K562 (cell line): ENCODE data around the gene CHAMP1. TPM values are rescaled to one million over a fixed set of nuclear protein-coding genes. Genes with fewer than 3 reads are reported as not detected.

ENCODE experiments used
- BRD4 ChIP-seq: fragments of 200-600 bp; sonication (generic); IDR thresholded peaks from 2 replicates; pipeline ENCODE4 v1.6.1; 2017; ENCODE audit warnings: inconsistent platforms
- CREB3L1 ChIP-seq: fragments of 450-650 bp; IDR thresholded peaks from 2 replicates; pipeline ENCODE4 v1.6.1; 2014; ENCODE audit warnings: low read depth, mild to moderate bottlenecking, moderate library complexity, borderline replicate concordance
- CTBP1 ChIP-seq: fragments of 450-650 bp; IDR thresholded peaks from 2 replicates; pipeline ENCODE4 v1.6.1; 2016; ENCODE audit warnings: borderline replicate concordance
- JUN ChIP-seq, 2 experiments: sonication (generic) in 1 of 2; formaldehyde crosslinking in 1 of 2; IDR thresholded peaks; 2 replicates each; pipeline versions ENCODE4 v1.6.1 to v1.8.0; 2012 to 2022; ENCODE audit warnings: borderline replicate concordance in 2 of 2, mild to moderate bottlenecking in 2 of 2, improper control_type of control experiment in 1 of 2, low read depth in 1 of 2, low read length in 1 of 2, missing genetic modification reagents in 1 of 2
- MGA ChIP-seq: fragments of 450-650 bp; IDR thresholded peaks from 2 replicates; pipeline ENCODE4 v1.6.1; 2016; ENCODE audit warnings: mild to moderate bottlenecking, moderate library complexity
- MYC ChIP-seq, 2 experiments: fragments of 250-450 bp in 1 of 2; sonication (Bioruptor Pico) in 1 of 2; IDR thresholded peaks; 2 replicates each; pipeline versions ENCODE4 v1.5.1 to v1.6.1; 2012 to 2021; ENCODE audit warnings: low read depth in 2 of 2, borderline replicate concordance in 1 of 2, improper control_type of control experiment in 1 of 2, low read length in 1 of 2, mild to moderate bottlenecking in 1 of 2, moderate library complexity in 1 of 2
- RB1 ChIP-seq: fragments of 450-650 bp; IDR thresholded peaks from 2 replicates; pipeline ENCODE4 v1.6.1; 2017; ENCODE audit warnings: low read depth, mild to moderate bottlenecking
- polyA plus RNA-seq, 8 experiments: library from polyadenylated mRNA; depleted of rRNA in 4 of 8; stranded (reverse) in 5 of 8; unstranded in 3 of 8; fragments of >200 nt; fragmentation: Nextera tagmentation in 2 of 8; fragmentation: Illumina TruSeq in 1 of 8; extraction: Ambion mirVana in 2 of 8; extraction: Trizol in 1 of 8; gene quantifications; 2 replicates each; pipeline versions ENCODE4 v1.2.1 to v1.2.3, GENCODE V29; 2011 to 2014; ENCODE audit warnings: inconsistent platforms in 1 of 8, missing spikeins in 1 of 8
- total RNA-seq, 7 experiments: library from RNA; depleted of rRNA in 6 of 7; stranded (reverse); fragments of >200 nt in 6 of 7; fragmentation: Illumina TruSeq in 2 of 7; extraction: Trizol in 2 of 7; gene quantifications; 2 replicates each; pipeline versions ENCODE4 v1.2.1 to v1.2.3, GENCODE V29; 2011 to 2021; ENCODE audit warnings: low replicate concordance in 1 of 7
- TF ChIP-seq, protein P1 (sequence below): sonication (generic); formaldehyde crosslinking; IDR thresholded peaks from 2 replicates; pipeline ENCODE4 v1.8.0; 2022; ENCODE audit warnings: missing genetic modification reagents, mild to moderate bottlenecking, moderate library complexity, borderline replicate concordance
- TF ChIP-seq, protein P2 (sequence below): fragments of 250-450 bp; sonication (Bioruptor Pico); IDR thresholded peaks from 2 replicates; pipeline ENCODE4 v1.4.0; 2020; ENCODE audit warnings: mild to moderate bottlenecking

Gene CHAMP1
- total and polyA plus RNA-seq, 9 of the 15 experiments (the other 6 are each of a cell fraction or from before 2014, with no cell fraction given), result 0.70 to 40.6 (median 15.3) TPM

- TF ChIP-seq, protein P1, sequence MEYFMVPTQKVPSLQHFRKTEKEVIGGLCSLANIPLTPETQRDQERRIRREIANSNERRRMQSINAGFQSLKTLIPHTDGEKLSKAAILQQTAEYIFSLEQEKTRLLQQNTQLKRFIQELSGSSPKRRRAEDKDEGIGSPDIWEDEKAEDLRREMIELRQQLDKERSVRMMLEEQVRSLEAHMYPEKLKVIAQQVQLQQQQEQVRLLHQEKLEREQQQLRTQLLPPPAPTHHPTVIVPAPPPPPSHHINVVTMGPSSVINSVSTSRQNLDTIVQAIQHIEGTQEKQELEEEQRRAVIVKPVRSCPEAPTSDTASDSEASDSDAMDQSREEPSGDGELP, result peak; percentile 86; the same call in 1 of the 2 replicates
- TF ChIP-seq BRD4 (no peak), CREB3L1 (peak; percentile 84), CTBP1 (peak; percentile 77), JUN (IDR thresholded peaks at IDR 0.05; ENCODE audit: borderline replicate concordance, low read depth, low read length) (no peak), JUN (CRISPR knock-in tag; IDR thresholded peaks at IDR 0.05; ENCODE audit: borderline replicate concordance) (no peak), RB1 (peak; percentile 64; the same call in 1 of the 2 replicates), MGA (peak; percentile 66; the same call in 1 of the 2 replicates), MYC (IDR thresholded peaks at IDR 0.05; ENCODE audit: low read depth, low read length) (peak; percentile 64), MYC (CRISPR knock-in tag; IDR thresholded peaks at IDR 0.05; ENCODE audit: borderline replicate concordance, low read depth) (0 out of 2 replicates have a peak, but pooled peaks have one; percentile 24)
- TF ChIP-seq, protein P2, sequence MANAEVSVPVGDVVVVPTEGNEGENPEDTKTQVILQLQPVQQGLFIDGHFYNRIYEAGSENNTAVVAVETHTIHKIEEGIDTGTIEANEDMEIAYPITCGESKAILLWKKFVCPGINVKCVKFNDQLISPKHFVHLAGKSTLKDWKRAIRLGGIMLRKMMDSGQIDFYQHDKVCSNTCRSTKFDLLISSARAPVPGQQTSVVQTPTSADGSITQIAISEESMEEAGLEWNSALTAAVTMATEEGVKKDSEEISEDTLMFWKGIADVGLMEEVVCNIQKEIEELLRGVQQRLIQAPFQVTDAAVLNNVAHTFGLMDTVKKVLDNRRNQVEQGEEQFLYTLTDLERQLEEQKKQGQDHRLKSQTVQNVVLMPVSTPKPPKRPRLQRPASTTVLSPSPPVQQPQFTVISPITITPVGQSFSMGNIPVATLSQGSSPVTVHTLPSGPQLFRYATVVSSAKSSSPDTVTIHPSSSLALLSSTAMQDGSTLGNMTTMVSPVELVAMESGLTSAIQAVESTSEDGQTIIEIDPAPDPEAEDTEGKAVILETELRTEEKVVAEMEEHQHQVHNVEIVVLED (CRISPR knock-in tag), result 0 out of 2 replicates have a peak, but pooled peaks have one; percentile 25
Observed at GRCh38 chr13:114281351-114282040, 32.8 kb upstream of the CHAMP1 start, which contains the start of gene UPF3A (continued).
